SJCRH30 (cell line): Measurements from ENCODE around the gene SQSTM1. TPM values are rescaled to one million over a fixed set of nuclear protein-coding genes. Genes with fewer than 3 reads are reported as not detected.

Experiments
- DNase-seq, 2 experiments: peaks; one replicate each; pipeline ENCODE4 v3.0.0-alpha.2; 2015 to 2020
- H3K27ac ChIP-seq: fragments of 250-450 bp; sonication (Bioruptor Pico); 2 replicates; pipeline ENCODE4 v1.5.1; 2020; ENCODE audit warnings: mild to moderate bottlenecking, moderate library complexity
- H3K27me3 ChIP-seq: fragments of 250-450 bp; sonication (Bioruptor Pico); 2 replicates; pipeline ENCODE4 v1.5.1; 2020; ENCODE audit warnings: mild to moderate bottlenecking, moderate library complexity
- H3K36me3 ChIP-seq: fragments of 250-450 bp; sonication (Bioruptor Pico); 2 replicates; pipeline ENCODE4 v1.5.1; 2020; ENCODE audit warnings: mild to moderate bottlenecking, moderate library complexity
- H3K4me1 ChIP-seq: fragments of 250-450 bp; sonication (Bioruptor Pico); 2 replicates; pipeline ENCODE4 v1.5.1; 2020; ENCODE audit warnings: mild to moderate bottlenecking, moderate library complexity
- H3K4me3 ChIP-seq: fragments of 250-450 bp; sonication (Bioruptor Pico); 2 replicates; pipeline ENCODE4 v1.5.1; 2020; ENCODE audit warnings: mild to moderate bottlenecking, moderate library complexity
- H3K9me3 ChIP-seq: fragments of 250-450 bp; sonication (Bioruptor Pico); replicated peaks from 2 replicates; pipeline ENCODE4 v1.5.1; 2020; ENCODE audit warnings: mild to moderate bottlenecking, moderate library complexity
- total RNA-seq: library from RNA; depleted of rRNA; stranded (reverse); fragments of >200 nt; shearing (Covaris generic); gene quantifications from 2 replicates; pipeline ENCODE4 v1.2.3, GENCODE V29; 2014; rRNA removed

The SQSTM1 gene
- total RNA-seq, 1 experiment from 2014 or later = 65.8 TPM

DNA sequence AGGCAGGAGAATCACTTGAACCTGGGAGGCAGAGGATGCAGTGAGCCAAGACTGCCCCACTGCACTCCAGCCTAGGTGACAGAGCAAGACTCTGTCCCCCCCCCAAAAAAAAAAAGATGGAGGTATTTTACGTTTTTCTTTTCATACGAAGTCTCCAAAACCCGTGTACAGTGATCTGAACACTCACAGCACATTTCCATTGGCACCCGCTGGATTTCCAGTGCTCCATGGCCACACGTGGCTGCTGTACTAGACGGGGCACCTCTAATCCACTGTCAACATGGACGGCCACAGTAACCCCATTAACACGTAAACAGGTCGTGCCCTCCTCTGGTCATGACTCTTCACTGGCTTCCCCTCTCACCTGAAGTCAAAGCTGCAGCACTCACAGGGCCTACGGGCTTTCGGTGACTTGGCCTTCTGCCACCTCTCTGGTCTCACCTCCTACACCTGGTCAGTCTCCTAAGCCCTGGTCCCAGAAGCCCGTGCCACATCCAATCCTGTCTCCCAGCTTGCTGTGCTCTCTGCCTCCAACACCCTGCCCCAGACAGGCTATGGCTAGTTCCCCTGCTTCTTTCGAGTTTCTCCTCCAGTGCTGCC, 64.9 kb downstream of the SQSTM1 start:
- peaks cover 50% of the 10 kb centered on the region for H3K36me3 ChIP-seq

DNA sequence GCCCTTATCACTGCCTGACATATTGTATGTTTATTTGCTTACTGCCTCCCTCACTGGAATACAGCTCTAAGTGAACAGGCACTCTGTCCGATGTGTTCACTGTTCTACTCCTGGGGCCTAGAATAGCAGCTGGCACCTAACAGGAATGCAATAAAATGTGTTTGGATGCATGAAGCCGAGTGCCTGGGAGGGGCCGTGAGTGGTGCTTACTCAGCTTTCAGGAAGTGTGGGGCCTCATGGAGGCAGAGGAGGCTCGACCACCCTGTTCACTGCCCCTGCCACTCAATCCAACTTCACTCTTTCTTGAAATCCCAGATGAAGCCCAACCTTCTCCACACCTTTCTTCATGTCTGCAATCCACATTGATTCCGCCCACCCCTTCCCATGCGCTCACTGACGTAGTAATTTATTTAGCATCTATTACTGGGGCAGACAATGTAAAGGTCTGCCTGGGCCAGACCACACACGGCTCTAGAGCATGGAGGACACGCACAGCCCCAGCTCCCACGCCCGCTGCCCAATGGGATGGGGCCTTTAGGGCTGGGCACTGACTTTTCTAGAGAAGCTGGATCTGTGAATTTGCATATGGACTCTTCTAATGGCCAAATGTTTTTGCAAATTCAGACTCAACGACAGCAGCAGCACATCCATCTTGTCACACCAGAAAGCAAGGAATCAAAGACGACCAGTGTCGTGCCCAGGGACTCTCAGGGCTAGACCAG, 65.6 kb downstream of the SQSTM1 start:
- no peak overlapping the region for H3K4me3 ChIP-seq
- no peak overlapping the region for H3K27ac ChIP-seq
- H3K36me3 ChIP-seq = peaks cover 57% of the 10 kb centered on the region
- DNase-seq = no peak
- H3K9me3 ChIP-seq = peaks cover 10% of the 10 kb centered on the region
- H3K27me3 ChIP-seq = no peaks in the 10 kb centered on the region
- H3K4me1 ChIP-seq = no peaks in the 10 kb centered on the region

More for the DNA sequence above, 64.9 kb downstream of the SQSTM1 start:
- DNase-seq = no peak
- Histone ChIP-seq H3K4me1 (no peaks in the 10 kb centered on the region), H3K27me3 (no peaks in the 10 kb centered on the region), H3K9me3 (peaks cover 10% of the 10 kb centered on the region), H3K27ac (no peak overlapping the region), H3K4me3 (no peak overlapping the region)

DNA sequence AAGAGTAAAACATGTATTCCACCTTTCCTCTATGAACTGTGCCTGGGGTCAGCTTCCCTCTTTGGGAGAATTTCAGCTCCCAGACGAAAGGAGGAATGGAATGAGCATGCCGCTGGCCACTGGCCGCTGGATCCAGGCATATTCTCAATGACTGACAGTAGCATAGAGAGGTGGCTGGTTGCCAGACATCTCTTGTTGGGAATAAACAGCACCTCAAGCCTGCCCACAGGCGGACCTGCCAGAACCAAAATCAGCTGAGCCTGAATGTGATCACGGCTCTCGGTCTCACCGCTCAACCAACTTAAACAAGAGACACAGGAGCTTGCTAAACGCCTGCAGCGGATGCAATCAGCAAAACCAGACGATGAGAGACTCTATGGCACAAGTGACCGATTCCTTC, 66.4 kb downstream of the SQSTM1 start:
- DNase-seq = no peak
- Histone ChIP-seq H3K27me3 (no peaks in the 10 kb centered on the region), H3K36me3 (peaks cover 63% of the 10 kb centered on the region), H3K4me1 (no peaks in the 10 kb centered on the region), H3K9me3 (peaks cover 10% of the 10 kb centered on the region), H3K4me3 (no peak overlapping the region), H3K27ac (no peak overlapping the region)

Other genes starting within 250 kb of the SQSTM1 start
- 828 and 1,009 TPM in 2 replicates for gene HNRNPH1, start 197.2 kb upstream of the SQSTM1 start, total RNA-seq
- gene CBY3, start 139.9 kb upstream of the SQSTM1 start, total RNA-seq = not detected in 2 replicates
- gene CANX, start 121.9 kb upstream of the SQSTM1 start, total RNA-seq = 453 and 506 TPM in 2 replicates
- 25.0 and 25.1 TPM in 2 replicates for gene MAML1, start 88.1 kb upstream of the SQSTM1 start, total RNA-seq
- gene LTC4S, start 26.9 kb upstream of the SQSTM1 start, total RNA-seq = not detected in 2 replicates
- 55.5 and 60.5 TPM in 2 replicates for gene MGAT4B, start 14.0 kb upstream of the SQSTM1 start, total RNA-seq
- gene MRNIP, start 37.9 kb downstream of the SQSTM1 start, total RNA-seq = 10.3 and 15.3 TPM in 2 replicates
- gene TBC1D9B, start 87.0 kb downstream of the SQSTM1 start, total RNA-seq = 33.6 and 37.0 TPM in 2 replicates